Naive B cell (primary cell): ENCODE results near the gene BCAR3. TPM values are rescaled to one million over a fixed set of nuclear protein-coding genes. Genes with fewer than 3 reads are reported as not detected.
A peak's percentile ranks its signal among the peaks of the same experiment; 100 is the strongest.

ENCODE experiments used
- ATAC-seq, 2 donors: fragments of 150-1000 bp; cut with Tn5 transposase; 2 replicates each; pipeline ENCODE4 v1.10.0; 2021; ENCODE audit warnings: low read depth in 2 of 2, mild to moderate bottlenecking in 2 of 2, moderate library complexity in 2 of 2
- DNase-seq: peaks from one replicate; pipeline ENCODE4 v3.0.0; 2022
- H3K27ac Mint-ChIP-seq, 6 donors: one replicate each; pipeline ENCODE4 v1.8.0; 2020 to 2022; ENCODE audit warnings: mild to moderate bottlenecking in 6 of 6, mixed read lengths in 6 of 6, moderate library complexity in 5 of 6, inconsistent platforms in 2 of 6
- H3K27me3 Mint-ChIP-seq, 3 donors: one replicate each; pipeline ENCODE4 v1.8.0; 2021 to 2022; ENCODE audit warnings: mixed read lengths in 3 of 3, mild to moderate bottlenecking in 1 of 3
- H3K36me3 Mint-ChIP-seq, 2 donors: one replicate each; pipeline ENCODE4 v1.8.0; 2020 to 2022; ENCODE audit warnings: mixed read lengths in 2 of 2, inconsistent platforms in 1 of 2, mild to moderate bottlenecking in 1 of 2
- H3K4me1 Mint-ChIP-seq, 3 donors: one replicate each; pipeline ENCODE4 v1.8.0; 2020 to 2022; ENCODE audit warnings: mixed read lengths in 3 of 3, inconsistent platforms in 1 of 3, mild to moderate bottlenecking in 1 of 3, moderate library complexity in 1 of 3
- H3K4me3 Mint-ChIP-seq, 8 donors: one replicate each; pipeline ENCODE4 v1.8.0; 2020 to 2022; ENCODE audit warnings: mild to moderate bottlenecking in 8 of 8, mixed read lengths in 8 of 8, moderate library complexity in 8 of 8, inconsistent platforms in 2 of 8
- H3K9me3 Mint-ChIP-seq, 7 donors: one replicate each; pipeline ENCODE4 v1.8.0; 2020 to 2022; ENCODE audit warnings: mixed read lengths in 7 of 7, mild to moderate bottlenecking in 5 of 7, inconsistent platforms in 2 of 7, moderate library complexity in 1 of 7
- polyA plus RNA-seq, 6 donors: library from polyadenylated mRNA; unstranded; fragments of 300-500 nt; fragmentation: Illumina TruSeq; gene quantifications; one replicate each; pipeline ENCODE4 v1.2.3, GENCODE V29; 2021; ENCODE audit warnings: low read depth in 6 of 6

BCAR3 gene
- 1 to 10 TPM in 4 of 6 donors, under 1 TPM in 1, not detected in 1; 0.73 to 3.2 (median 1.7) TPM for polyA plus RNA-seq

DNA sequence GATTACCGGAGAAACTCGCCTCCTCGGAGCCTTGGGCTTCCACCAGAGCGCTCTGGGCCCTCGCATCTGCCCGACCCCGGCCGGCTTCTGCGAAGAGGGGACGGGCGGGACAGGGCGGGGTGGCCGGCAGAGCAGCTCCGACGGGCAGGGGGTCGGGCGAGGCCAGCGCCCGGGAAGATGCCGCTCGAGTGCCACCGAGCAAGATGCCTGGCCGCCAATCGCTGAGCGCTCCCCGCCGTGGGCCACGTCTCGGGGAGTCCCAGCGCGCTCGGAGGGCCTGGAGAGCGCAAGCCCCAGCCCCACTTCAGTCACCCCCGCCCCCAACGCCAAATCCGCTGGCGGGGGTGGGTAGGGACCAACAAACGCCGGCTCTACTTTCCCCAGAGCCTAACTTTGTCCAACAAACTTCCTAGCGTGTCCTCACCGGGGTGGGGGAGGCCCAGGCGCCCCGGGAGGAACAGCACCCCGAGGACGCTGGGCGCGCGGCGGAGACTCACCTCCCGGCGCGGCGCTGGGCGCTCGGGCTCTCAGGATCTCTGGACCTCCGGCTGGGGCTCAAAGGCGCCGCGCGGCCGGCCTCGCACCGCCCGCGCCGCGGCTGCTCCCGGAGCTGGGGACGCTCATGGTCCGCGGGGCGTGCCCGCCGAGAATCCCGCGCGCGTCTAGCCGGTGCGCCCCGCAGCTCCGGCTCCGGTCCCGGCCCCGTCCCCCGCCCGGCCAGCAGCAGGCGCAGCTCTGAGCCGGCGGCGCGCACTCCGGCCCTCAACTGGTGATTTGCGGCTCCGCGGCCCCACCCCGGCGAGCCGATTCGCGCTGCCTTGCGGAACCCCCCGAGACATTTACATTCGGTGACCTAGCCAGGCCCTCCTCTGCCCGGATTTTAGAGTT lies at the start of gene BCAR3:
TSS of gene BCAR3 (minus strand) at position 737 of the 888 bp plus-strand sequence. CDS start 6,907 bp downstream, outside the sequence.
- H3K27ac Mint-ChIP-seq: peak within 1 kb of the TSS; percentile 24 to 93 (median 88)
- no peaks in the 10 kb centered on the region for H3K36me3 Mint-ChIP-seq
- H3K4me1 Mint-ChIP-seq: peaks cover 32 to 49% (median 41%) of the 10 kb centered on the region in 3 donors
- no peaks in the 10 kb centered on the region for H3K9me3 Mint-ChIP-seq
- H3K4me3 Mint-ChIP-seq: peak within 1 kb of the TSS; percentile 85 to 100 (median 96)
- H3K27me3 Mint-ChIP-seq: no peaks in the 10 kb centered on the region
- ATAC-seq (peak; percentile 57 to 63), DNase-seq (peak; percentile 61)

- Mint-ChIP-seq H3K9me3 (no peaks in the 10 kb centered on the region), H3K27me3 (no peaks in the 10 kb centered on the region), H3K4me1 (peaks cover 5 to 15% (median 11%) of the 10 kb centered on the region in 3 donors), H3K4me3 (no peak overlapping the region), H3K36me3 (no peaks in the 10 kb centered on the region), H3K27ac (no peak overlapping the region)
- DNase-seq (no peak), ATAC-seq (no peak)
These were observed 49.0 kb upstream of the BCAR3 start for GRCh38 chr1:93730621-93731020.

DNA sequence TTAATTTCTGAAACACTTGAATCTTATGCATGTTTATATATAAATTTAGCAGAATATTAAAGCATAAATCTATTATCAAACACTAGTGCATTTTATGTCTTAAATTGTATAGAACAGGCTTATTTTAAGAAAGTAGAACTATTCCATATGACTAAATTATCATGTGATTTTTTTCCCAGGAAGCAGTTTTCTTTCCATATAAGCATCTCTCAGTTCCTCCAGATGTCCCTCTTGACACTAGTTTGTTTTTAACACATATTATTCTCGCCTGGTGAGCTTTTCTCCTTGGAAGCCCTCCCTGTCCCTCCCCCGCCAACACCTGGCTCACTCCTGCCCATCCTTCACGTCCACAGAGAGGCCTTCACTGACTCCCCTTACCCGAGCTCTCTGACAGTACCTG lies 48.3 kb upstream of the BCAR3 start:
- peaks cover 5 to 15% (median 11%) of the 10 kb centered on the region in 3 donors for H3K4me1 Mint-ChIP-seq
- H3K27me3 Mint-ChIP-seq: no peaks in the 10 kb centered on the region
- no peak for ATAC-seq
- H3K4me3 Mint-ChIP-seq: no peak overlapping the region
- H3K27ac Mint-ChIP-seq: peak overlapping the region in 2 of 6 donors; percentile 7 to 72
- DNase-seq: no peak
- no peaks in the 10 kb centered on the region for H3K36me3 Mint-ChIP-seq
- H3K9me3 Mint-ChIP-seq: no peaks in the 10 kb centered on the region

- H3K4me3 Mint-ChIP-seq: no peak overlapping the region
These were observed 47.9 kb upstream of the BCAR3 start for GRCh38 chr1:93729502-93729901.

DNA sequence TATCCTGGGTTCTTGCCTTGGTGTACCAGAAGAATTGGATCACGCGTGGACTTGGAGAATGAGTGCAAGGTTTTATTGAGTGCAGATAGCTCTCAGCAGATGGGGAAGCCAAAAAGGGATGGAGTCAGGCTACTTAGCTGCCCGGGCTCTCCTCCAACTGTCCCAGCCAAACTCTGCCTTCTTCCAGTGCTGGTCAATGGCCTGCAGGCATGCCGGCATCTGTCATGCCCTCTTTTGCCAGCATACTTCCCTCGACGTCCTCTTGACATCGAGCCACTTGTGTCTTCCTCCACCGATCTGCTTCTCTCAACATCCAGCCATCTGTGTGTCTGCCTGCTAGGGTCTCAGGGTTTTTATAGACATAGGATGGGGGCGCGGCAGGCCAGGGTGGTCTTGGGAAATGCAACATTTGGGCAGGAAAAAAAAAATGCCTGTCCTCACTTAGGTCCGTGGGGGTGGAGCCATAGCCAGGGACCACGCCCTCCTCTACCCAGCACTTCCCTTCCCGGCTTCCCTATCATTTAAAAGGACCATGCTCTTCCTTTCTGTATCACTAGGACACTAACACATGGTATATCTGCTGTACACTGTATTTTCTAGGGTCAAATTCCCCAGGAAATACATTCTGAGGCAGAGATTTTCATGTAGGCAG lies 47.0 kb upstream of the BCAR3 start:
- Mint-ChIP-seq H3K4me1 (peaks cover 5 to 15% (median 11%) of the 10 kb centered on the region in 3 donors), H3K4me3 (no peak overlapping the region), H3K27ac (peak overlapping the region in 1 of 6 donors; percentile 78), H3K9me3 (no peaks in the 10 kb centered on the region), H3K36me3 (no peaks in the 10 kb centered on the region), H3K27me3 (no peaks in the 10 kb centered on the region)
- no peak for ATAC-seq
- no peak for DNase-seq

More at GRCh38 chr1:93729502-93729901, 47.9 kb upstream of the BCAR3 start:
- no peak for DNase-seq
- H3K27ac Mint-ChIP-seq: no peak overlapping the region
- ATAC-seq: peak in 1 of 2 donors; percentile 42
- H3K9me3 Mint-ChIP-seq: no peaks in the 10 kb centered on the region
- no peaks in the 10 kb centered on the region for H3K36me3 Mint-ChIP-seq
- H3K4me1 Mint-ChIP-seq: peaks cover 5 to 15% (median 11%) of the 10 kb centered on the region in 3 donors
- H3K27me3 Mint-ChIP-seq: no peaks in the 10 kb centered on the region

DNA sequence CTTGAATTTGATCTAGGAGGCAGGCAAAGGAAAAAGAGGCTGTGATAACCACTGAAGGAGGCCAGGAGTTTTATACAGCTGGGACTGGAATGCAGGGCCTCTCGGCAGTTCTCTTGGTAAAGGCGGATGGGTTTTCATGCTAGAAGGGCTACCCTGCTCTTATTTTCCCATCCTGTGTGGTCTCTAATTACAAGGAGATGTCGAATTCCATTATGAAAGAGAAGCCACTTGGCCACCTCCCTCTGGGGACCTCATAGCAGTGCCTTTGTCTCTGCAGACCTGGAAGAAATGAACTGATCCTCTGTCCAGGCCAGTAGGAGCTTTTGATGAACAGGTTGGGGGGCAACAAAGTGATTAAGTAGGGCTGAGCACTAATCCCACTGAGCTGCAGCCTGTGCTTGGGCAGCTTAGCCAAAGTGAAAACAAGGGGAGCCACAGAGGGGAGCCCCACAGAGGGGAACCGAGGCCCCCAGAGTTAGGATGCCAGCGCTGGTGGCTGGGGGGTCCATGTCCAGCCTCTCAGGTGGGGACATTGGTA lies 42.2 kb upstream of the BCAR3 start:
- no peaks in the 10 kb centered on the region for H3K36me3 Mint-ChIP-seq
- ATAC-seq: no peak
- H3K9me3 Mint-ChIP-seq: no peaks in the 10 kb centered on the region
- no peak overlapping the region for H3K27ac Mint-ChIP-seq
- no peaks in the 10 kb centered on the region for H3K27me3 Mint-ChIP-seq
- no peak overlapping the region for H3K4me3 Mint-ChIP-seq
- no peak for DNase-seq
- peaks cover 0 to 4% (median 0%) of the 10 kb centered on the region in 3 donors for H3K4me1 Mint-ChIP-seq

DNA sequence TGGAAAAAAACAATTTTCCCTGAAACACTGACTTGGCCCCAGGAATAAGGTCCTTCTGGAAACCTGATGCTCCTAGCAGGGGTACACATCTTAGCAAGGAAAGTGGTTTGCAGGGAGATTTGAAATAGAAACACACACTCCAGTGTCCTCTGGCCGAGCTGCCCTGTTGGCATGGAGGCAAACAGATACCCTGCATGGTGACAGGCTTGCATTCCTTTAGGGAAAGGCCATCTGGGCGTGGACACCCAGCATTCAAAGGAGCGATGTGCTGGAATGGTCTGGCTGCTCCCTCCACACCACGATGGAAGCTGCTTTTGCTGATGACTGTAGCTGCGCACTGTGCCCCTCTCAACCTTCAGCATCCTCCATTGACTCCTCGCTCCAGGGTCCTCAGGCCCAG lies 41.5 kb upstream of the BCAR3 start:
- DNase-seq (no peak), ATAC-seq (no peak)
- Mint-ChIP-seq H3K27me3 (no peaks in the 10 kb centered on the region), H3K36me3 (no peaks in the 10 kb centered on the region), H3K4me3 (no peak overlapping the region), H3K4me1 (peaks cover 0 to 4% (median 0%) of the 10 kb centered on the region in 3 donors), H3K27ac (no peak overlapping the region), H3K9me3 (no peaks in the 10 kb centered on the region)

DNA sequence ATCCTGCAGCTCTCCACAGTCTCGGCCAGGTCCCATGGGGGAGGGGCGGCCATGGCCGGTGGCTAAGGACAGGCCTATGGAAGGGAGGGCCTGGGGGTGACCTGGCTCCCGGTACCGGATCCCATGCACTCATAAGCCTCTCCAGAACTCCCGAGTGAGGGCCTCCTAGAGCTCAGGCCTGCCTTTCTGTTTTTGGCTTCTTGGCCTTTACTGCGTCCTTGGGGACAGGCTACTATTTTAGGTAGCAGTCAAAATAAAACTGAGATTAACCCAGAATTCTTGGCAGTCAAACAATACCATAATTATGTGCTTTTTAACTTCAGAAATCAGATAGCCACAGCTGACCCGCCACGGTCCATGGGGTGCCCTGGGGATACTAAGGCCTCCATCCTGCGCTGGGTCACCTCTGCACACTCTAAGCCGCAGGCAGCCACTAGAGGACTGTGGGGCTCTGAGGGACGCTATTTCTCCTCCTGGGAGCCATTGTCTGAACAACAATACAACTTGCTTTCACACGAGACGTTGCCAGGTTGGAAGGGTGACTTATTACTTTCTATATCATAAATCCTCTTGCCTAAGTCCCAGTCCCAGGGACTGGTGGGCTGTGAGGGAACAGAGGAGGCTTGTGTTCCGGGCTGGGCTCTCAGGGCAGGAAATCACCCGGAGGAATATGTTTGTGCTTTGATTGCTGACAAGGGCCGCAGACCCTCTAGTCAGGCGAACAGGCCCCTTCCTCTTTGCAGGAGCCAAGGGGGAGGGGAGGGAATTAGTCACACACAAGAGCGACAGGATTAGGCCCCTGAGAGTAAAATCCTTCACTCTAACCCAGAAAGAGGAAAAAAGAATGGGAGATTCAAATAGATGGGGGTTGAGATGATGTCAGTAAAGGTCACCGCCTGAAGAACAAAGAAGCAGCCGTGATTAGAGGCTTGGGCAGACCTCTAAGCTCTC lies 40.7 kb upstream of the BCAR3 start:
- DNase-seq (no peak), ATAC-seq (no peak)
- H3K27ac Mint-ChIP-seq: peak overlapping the region in 2 of 6 donors; percentile 28 to 88
- peaks cover 0 to 4% (median 0%) of the 10 kb centered on the region in 3 donors for H3K4me1 Mint-ChIP-seq
- no peaks in the 10 kb centered on the region for H3K27me3 Mint-ChIP-seq
- no peaks in the 10 kb centered on the region for H3K36me3 Mint-ChIP-seq
- H3K4me3 Mint-ChIP-seq: no peak overlapping the region
- H3K9me3 Mint-ChIP-seq: peaks cover 0 to 2% (median 0%) of the 10 kb centered on the region in 7 donors

DNA sequence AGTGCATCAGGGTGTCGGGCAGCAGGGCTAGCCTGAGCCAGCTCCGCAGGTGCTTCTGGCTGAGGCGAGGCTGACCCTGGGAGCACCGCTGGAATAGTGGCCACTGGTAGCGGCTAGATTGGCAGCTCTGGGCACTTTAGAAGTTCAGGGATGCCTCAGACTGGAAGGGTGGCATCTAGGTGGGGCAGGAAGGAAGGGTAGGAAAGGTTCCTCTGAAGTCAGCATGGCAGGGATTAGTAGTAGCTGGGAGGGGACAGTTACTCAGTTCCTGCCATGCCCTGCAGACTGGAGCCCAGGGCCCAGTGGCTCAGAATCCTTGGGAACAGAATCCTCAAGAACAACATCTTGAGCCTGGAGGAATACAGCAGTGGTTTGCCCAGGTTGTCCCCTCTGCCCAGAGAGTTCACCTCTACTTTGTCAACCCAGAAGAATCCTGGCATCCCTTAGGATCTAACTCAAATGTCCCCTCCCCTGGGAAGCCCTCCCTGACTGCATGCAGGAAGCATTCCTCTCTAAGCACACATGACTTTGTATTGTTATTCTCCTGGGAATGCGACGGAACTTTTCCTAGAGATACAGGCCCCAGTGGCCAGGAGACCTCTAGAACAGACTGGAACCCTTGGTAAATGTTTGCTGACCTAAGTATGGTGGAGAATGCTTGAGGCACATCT lies 39.5 kb upstream of the BCAR3 start:
- Mint-ChIP-seq H3K4me1 (peaks cover 0 to 4% (median 0%) of the 10 kb centered on the region in 3 donors), H3K27ac (no peak overlapping the region), H3K36me3 (no peaks in the 10 kb centered on the region), H3K9me3 (peaks cover 0 to 3% (median 0%) of the 10 kb centered on the region in 7 donors), H3K27me3 (no peaks in the 10 kb centered on the region), H3K4me3 (no peak overlapping the region)
- DNase-seq (no peak), ATAC-seq (no peak)

DNA sequence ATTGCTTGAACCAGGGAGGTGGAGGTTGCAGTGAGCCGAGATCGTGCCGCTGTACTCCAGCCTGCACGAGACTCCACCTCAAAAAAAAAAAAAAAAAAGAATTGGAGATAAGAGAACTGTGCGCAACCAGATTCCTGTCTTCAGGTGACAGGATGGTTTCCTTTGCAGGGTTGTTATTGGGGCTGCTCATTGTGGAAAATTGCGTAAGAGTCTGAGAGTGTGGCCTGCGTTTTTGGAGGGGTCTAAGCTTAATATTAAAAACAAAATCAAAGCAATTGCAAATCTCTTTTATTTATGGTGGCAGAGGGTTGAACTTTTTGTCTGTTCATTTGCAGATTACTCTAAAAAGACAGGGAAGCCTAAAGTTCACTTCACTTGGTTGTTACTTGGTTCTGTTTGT lies 36.0 kb upstream of the BCAR3 start:
- Mint-ChIP-seq H3K9me3 (peaks cover 0 to 3% (median 0%) of the 10 kb centered on the region in 7 donors), H3K4me3 (no peak overlapping the region), H3K27ac (peak overlapping the region in 1 of 6 donors; percentile 23), H3K4me1 (peaks cover 4 to 7% (median 5%) of the 10 kb centered on the region in 3 donors), H3K36me3 (no peaks in the 10 kb centered on the region), H3K27me3 (no peaks in the 10 kb centered on the region)
- DNase-seq (no peak), ATAC-seq (no peak)

DNA sequence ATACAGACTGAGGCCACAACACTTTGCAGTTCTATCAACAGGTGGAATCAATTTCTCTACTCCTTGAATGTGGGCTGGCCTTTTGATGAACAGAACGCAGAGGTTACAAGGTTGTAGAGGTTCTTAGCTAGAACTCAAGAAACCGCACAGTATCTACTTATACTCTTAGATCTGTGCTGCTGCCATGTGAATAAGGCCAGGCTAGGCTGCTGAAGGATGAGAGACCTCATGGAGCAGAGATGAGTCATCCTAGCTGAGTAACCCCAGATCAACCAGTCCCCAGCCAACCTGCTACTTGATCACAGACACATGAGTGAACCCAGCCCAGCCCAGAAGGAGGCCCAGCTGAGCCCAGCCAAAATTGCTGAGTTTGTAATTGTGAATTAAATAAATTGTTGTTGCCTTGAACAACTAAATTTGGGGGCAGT lies 35.3 kb upstream of the BCAR3 start:
- ATAC-seq (no peak), DNase-seq (no peak)
- H3K36me3 Mint-ChIP-seq: no peaks in the 10 kb centered on the region
- H3K4me3 Mint-ChIP-seq: no peak overlapping the region
- H3K27me3 Mint-ChIP-seq: no peaks in the 10 kb centered on the region
- peak overlapping the region in 1 of 6 donors; percentile 73 for H3K27ac Mint-ChIP-seq
- peaks cover 8 to 9% (median 9%) of the 10 kb centered on the region in 3 donors for H3K4me1 Mint-ChIP-seq
- H3K9me3 Mint-ChIP-seq: peaks cover 0 to 3% (median 0%) of the 10 kb centered on the region in 7 donors

GRCh38 chr1:93716163-93716562 lies 34.5 kb upstream of the BCAR3 start:
- H3K36me3 Mint-ChIP-seq: no peaks in the 10 kb centered on the region
- H3K27me3 Mint-ChIP-seq: no peaks in the 10 kb centered on the region
- peak overlapping the region in 1 of 6 donors; percentile 29 for H3K27ac Mint-ChIP-seq
- ATAC-seq (no peak), DNase-seq (no peak)
- H3K4me3 Mint-ChIP-seq: no peak overlapping the region
- H3K4me1 Mint-ChIP-seq: peaks cover 8 to 9% (median 9%) of the 10 kb centered on the region in 3 donors
- H3K9me3 Mint-ChIP-seq: peaks cover 0 to 3% (median 0%) of the 10 kb centered on the region in 7 donors
